ENCODE data around the gene LY6G5B.

LY6G5B gene

GRCh38 chr6:31663961-31664789 lies 5.6 kb upstream of the LY6G5B start:
- no peak for DNase-seq

- DNase-seq, result peak; percentile 90
Observed at GRCh38 chr6:31664790-31665500, 4.8 kb upstream of the LY6G5B start, which contains the start of gene GPANK1. TSS of gene GPANK1 (minus strand) at chr6:31664997. CDS start at chr6:31664478, 519 bp downstream.

- peak; percentile 96 for DNase-seq
Observed at GRCh38 chr6:31665501-31666336, 4.1 kb upstream of the LY6G5B start, which contains the start of gene CSNK2B. TSS of gene CSNK2B (plus strand) at chr6:31666080. CDS start at chr6:31666832, 752 bp downstream.

GRCh38 chr6:31666337-31666965 lies 3.3 kb upstream of the LY6G5B start:
- no peak for DNase-seq

- DNase-seq, result no peak
Observed at GRCh38 chr6:31676322-31676903, 6.6 kb downstream of the LY6G5B start.

- DNase-seq, result no peak
Observed at GRCh38 chr6:31676904-31677303, 7.1 kb downstream of the LY6G5B start.

- DNase-seq, result no peak
Observed at GRCh38 chr6:31677955-31678354, 8.2 kb downstream of the LY6G5B start.

GRCh38 chr6:31680226-31681134 lies 10.7 kb downstream of the LY6G5B start, which contains the start of gene LY6G5C:
TSS of gene LY6G5C (minus strand) at chr6:31681067. CDS start at chr6:31680373, 694 bp downstream.
- peak; percentile 81 for DNase-seq

GRCh38 chr6:31681135-31681671 lies 11.4 kb downstream of the LY6G5B start:
- peak; percentile 60 for DNase-seq

GRCh38 chr6:31683591-31683990 lies 13.8 kb downstream of the LY6G5B start:
- no peak for DNase-seq

GRCh38 chr6:31686483-31686882 lies 16.7 kb downstream of the LY6G5B start:
- DNase-seq, result no peak

GRCh38 chr6:31687321-31687720 lies 17.5 kb downstream of the LY6G5B start:
- DNase-seq, result no peak

- no peak for DNase-seq
Observed at GRCh38 chr6:31687860-31688693, 18.3 kb downstream of the LY6G5B start.

GRCh38 chr6:31689249-31690110 lies 19.7 kb downstream of the LY6G5B start:
- no peak for DNase-seq

- no peak for DNase-seq
Observed at GRCh38 chr6:31690231-31691077, 20.7 kb downstream of the LY6G5B start.

GRCh38 chr6:31691078-31691463 lies 21.3 kb downstream of the LY6G5B start:
- DNase-seq, result no peak

GRCh38 chr6:31691564-31692108 lies 21.9 kb downstream of the LY6G5B start:
- no peak for DNase-seq

Measured in COR-L47 (cell line).